ENCODE results near the gene CMAS. TPM values are rescaled to one million over a fixed set of nuclear protein-coding genes. Genes with fewer than 3 reads are reported as not detected.
"Not testable (repeated sequence)": the region's sequence is repeated elsewhere in the genome, so short reads cannot be mapped to it uniquely, and the experiment has no call there.

CMAS gene
- total RNA-seq (100 to 1,000 TPM; 119 to 130 TPM), polyA plus RNA-seq (ENCODE audit: insufficient read depth, low read depth, low replicate concordance) (131 TPM)
- long read RNA-seq, donor 1, transcript CMAS-201 (8 exons, 1,787 nt): major isoform, 51 of 83 reads
- long read RNA-seq, donor 1, partial matches to known transcripts: 20 of 83 reads
- long read RNA-seq, donor 1, other reads (novel, unspliced or antisense): 9 of 83 reads
- long read RNA-seq, donor 2, transcript CMAS-201 (8 exons, 1,787 nt): major isoform, 29 of 38 reads
- long read RNA-seq, donor 2, partial matches to known transcripts: 8 of 38 reads
- long read RNA-seq, donor 2, other reads (novel, unspliced or antisense): 0 of 38 reads

GRCh38 chr12:22046090-22046967 is at the start of gene CMAS:
TSS of gene CMAS (plus strand) at chr12:22046218. CDS start at chr12:22046304, 86 bp downstream.
- intact Hi-C loops (cut with DNase I; ENCODE audit: low total_unique reads): no loop called here
- Histone ChIP-seq H3K27ac (peak within 1 kb of the TSS; percentile 87 to 89), H3K4me1 (peaks cover 21% of the 10 kb centered on the region), H3K9me3 (no peaks in the 10 kb centered on the region), H3K27me3 (no peaks in the 10 kb centered on the region), H3K4me3 (peak within 1 kb of the TSS; percentile 88 to 94), H3K36me3 (ENCODE audit: low read depth, missing control alignments) (peaks cover 3% of the 10 kb centered on the region)
- TF ChIP-seq POLR2A (IDR thresholded peaks at IDR 0.05): no peak
- no peak for TF ChIP-seq CTCF (IDR thresholded peaks at IDR 0.05)
- peak; percentile 88 for DNase-seq
- 0% methylated on average over 20 to 57 of the region's 64 CpGs for WGBS, 2 donors

- H3K27me3 ChIP-seq: no peaks in the 10 kb centered on the region
- no peaks in the 10 kb centered on the region for H3K9me3 ChIP-seq
- TF ChIP-seq POLR2A (IDR thresholded peaks at IDR 0.05) (no peak), CTCF (IDR thresholded peaks at IDR 0.05) (no peak)
- WGBS, 2 donors: 77 to 88% methylated on average over 2 of the region's 2 CpGs
- intact Hi-C loops (cut with DNase I; ENCODE audit: low total_unique reads): no loop called here
- H3K36me3 ChIP-seq (ENCODE audit: low read depth, missing control alignments): no peaks in the 10 kb centered on the region
- no peak overlapping the region for H3K4me3 ChIP-seq
- DNase-seq: no peak
- no peak overlapping the region for H3K27ac ChIP-seq
- no peaks in the 10 kb centered on the region for H3K4me1 ChIP-seq
Measured at GRCh38 chr12:21998295-21998694, 47.7 kb upstream of the CMAS start.

- H3K9me3 ChIP-seq: no peaks in the 10 kb centered on the region
- TF ChIP-seq POLR2A (IDR thresholded peaks at IDR 0.05) (no peak), CTCF (IDR thresholded peaks at IDR 0.05) (no peak)
- H3K4me3 ChIP-seq: no peak overlapping the region
- 88 to 98% methylated on average over 1 of the region's 1 CpG for WGBS, 2 donors
- H3K27me3 ChIP-seq: no peaks in the 10 kb centered on the region
- intact Hi-C loops (cut with DNase I; ENCODE audit: low total_unique reads): no loop called here
- no peak overlapping the region for H3K27ac ChIP-seq
- H3K36me3 ChIP-seq (ENCODE audit: low read depth, missing control alignments): no peaks in the 10 kb centered on the region
- no peaks in the 10 kb centered on the region for H3K4me1 ChIP-seq
- DNase-seq: no peak
Measured at GRCh38 chr12:21998782-21999181, 47.2 kb upstream of the CMAS start.

- Histone ChIP-seq H3K9me3 (no peaks in the 10 kb centered on the region), H3K27me3 (no peaks in the 10 kb centered on the region), H3K27ac (no peak overlapping the region), H3K4me1 (no peaks in the 10 kb centered on the region), H3K4me3 (no peak overlapping the region), H3K36me3 (ENCODE audit: low read depth, missing control alignments) (no peaks in the 10 kb centered on the region)
- no peak for TF ChIP-seq CTCF (IDR thresholded peaks at IDR 0.05)
- no peak for TF ChIP-seq POLR2A (IDR thresholded peaks at IDR 0.05)
- no peak for DNase-seq
- intact Hi-C loops (cut with DNase I; ENCODE audit: low total_unique reads): no loop called here
- 90 to 93% methylated on average over 3 of the region's 3 CpGs for WGBS, 2 donors
Measured at GRCh38 chr12:22002430-22002829, 43.6 kb upstream of the CMAS start.

GRCh38 chr12:22007794-22008193 is 38.2 kb upstream of the CMAS start:
- H3K4me3 ChIP-seq; H3K27me3 ChIP-seq; intact Hi-C loops (cut with DNase I; ENCODE audit: low total_unique reads); DNase-seq; H3K9me3 ChIP-seq; H3K27ac ChIP-seq; H3K36me3 ChIP-seq (ENCODE audit: low read depth, missing control alignments); H3K4me1 ChIP-seq: not testable (repeated sequence)
- 73 to 100% methylated on average over 2 of the region's 2 CpGs for WGBS, 2 donors
